ENCODE measurements around the gene PATJ. TPM values are rescaled to one million over a fixed set of nuclear protein-coding genes. Genes with fewer than 3 reads are reported as not detected.
"Not testable (repeated sequence)": the region's sequence is repeated elsewhere in the genome, so short reads cannot be mapped to it uniquely, and the experiment has no call there.

Gene PATJ
- polyA plus RNA-seq, 1 experiment = 3.6 TPM

GRCh38 chr1:61869691-61870109 lies 127.4 kb downstream of the PATJ start:
- Histone ChIP-seq H3K4me3 (ENCODE audit: low read depth, low read length) (no peak overlapping the region), H3K27me3 (ENCODE audit: control insufficient read depth, insufficient read depth, low read length) (no peaks in the 10 kb centered on the region), H3K9me3 (ENCODE audit: control insufficient read depth, insufficient read depth, low read length) (peaks cover 3% of the 10 kb centered on the region; the same call in 1 of the 2 replicates), H3K27ac (ENCODE audit: low read depth, low read length) (no peak overlapping the region)
- DNase-seq (ENCODE audit: low read depth, low spot score) = no peak
- ChIA-PET CTCF (interaction anchor here (0.6 to 2.8 kb wide), 2 partner anchors 17 to 18 kb away, joined by 8 to 13 read pairs; no protein-coding TSS in a partner anchor), POLR2A (no interaction called here)
- no peak for TF ChIP-seq CTCF (IDR thresholded peaks at IDR 0.05; ENCODE audit: low read depth, low read length)

GRCh38 chr1:61872206-61872605 lies 129.9 kb downstream of the PATJ start:
- no peak overlapping the region for H3K27ac ChIP-seq (ENCODE audit: low read depth, low read length)
- DNase-seq (ENCODE audit: low read depth, low spot score) = no peak
- H3K4me3 ChIP-seq (ENCODE audit: low read depth, low read length) = no peak overlapping the region
- H3K9me3 ChIP-seq (ENCODE audit: control insufficient read depth, insufficient read depth, low read length) = peaks cover 3% of the 10 kb centered on the region; the same call in 1 of the 2 replicates
- POLR2A ChIA-PET = no interaction called here
- CTCF ChIA-PET = no interaction called here
- no peaks in the 10 kb centered on the region for H3K27me3 ChIP-seq (ENCODE audit: control insufficient read depth, insufficient read depth, low read length)
- TF ChIP-seq CTCF (IDR thresholded peaks at IDR 0.05; ENCODE audit: low read depth, low read length) = no peak

- ChIA-PET POLR2A (no interaction called here), CTCF (no interaction called here)
- no peak overlapping the region for H3K4me3 ChIP-seq (ENCODE audit: low read depth, low read length)
- H3K27ac ChIP-seq (ENCODE audit: low read depth, low read length) = no peak overlapping the region
- DNase-seq (ENCODE audit: low read depth, low spot score) = no peak
- H3K9me3 ChIP-seq (ENCODE audit: control insufficient read depth, insufficient read depth, low read length) = peaks cover 3% of the 10 kb centered on the region; the same call in 1 of the 2 replicates
- TF ChIP-seq CTCF (IDR thresholded peaks at IDR 0.05; ENCODE audit: low read depth, low read length) = no peak
- H3K27me3 ChIP-seq (ENCODE audit: control insufficient read depth, insufficient read depth, low read length) = no peaks in the 10 kb centered on the region
Measured at GRCh38 chr1:61873581-61873980, 131.3 kb downstream of the PATJ start.

- H3K9me3 ChIP-seq (ENCODE audit: control insufficient read depth, insufficient read depth, low read length) = peaks cover 3% of the 10 kb centered on the region; the same call in 1 of the 2 replicates
- H3K27ac ChIP-seq (ENCODE audit: low read depth, low read length) = no peak overlapping the region
- DNase-seq (ENCODE audit: low read depth, low spot score) = no peak
- ChIA-PET POLR2A (no interaction called here), CTCF (no interaction called here)
- no peak for TF ChIP-seq CTCF (IDR thresholded peaks at IDR 0.05; ENCODE audit: low read depth, low read length)
- no peak overlapping the region for H3K4me3 ChIP-seq (ENCODE audit: low read depth, low read length)
- H3K27me3 ChIP-seq (ENCODE audit: control insufficient read depth, insufficient read depth, low read length) = no peaks in the 10 kb centered on the region
Measured at GRCh38 chr1:61873994-61874393, 131.7 kb downstream of the PATJ start.

GRCh38 chr1:61875198-61875597 lies 132.9 kb downstream of the PATJ start:
- ChIA-PET CTCF (interaction anchor here (0.9 kb wide), 1 partner anchor 22 kb away, joined by 4 read pairs; no protein-coding TSS in a partner anchor), POLR2A (no interaction called here)
- Histone ChIP-seq H3K27me3 (ENCODE audit: control insufficient read depth, insufficient read depth, low read length) (no peaks in the 10 kb centered on the region), H3K9me3 (ENCODE audit: control insufficient read depth, insufficient read depth, low read length) (no peaks in the 10 kb centered on the region), H3K27ac (ENCODE audit: low read depth, low read length) (no peak overlapping the region), H3K4me3 (ENCODE audit: low read depth, low read length) (no peak overlapping the region)
- no peak for TF ChIP-seq CTCF (IDR thresholded peaks at IDR 0.05; ENCODE audit: low read depth, low read length)
- DNase-seq (ENCODE audit: low read depth, low spot score) = no peak

GRCh38 chr1:61879887-61880474 lies 137.7 kb downstream of the PATJ start:
- POLR2A ChIA-PET; H3K27me3 ChIP-seq (ENCODE audit: control insufficient read depth, insufficient read depth, low read length); DNase-seq (ENCODE audit: low read depth, low spot score); H3K4me3 ChIP-seq (ENCODE audit: low read depth, low read length); H3K27ac ChIP-seq (ENCODE audit: low read depth, low read length); H3K9me3 ChIP-seq (ENCODE audit: control insufficient read depth, insufficient read depth, low read length): not testable (repeated sequence)
- CTCF ChIA-PET = interaction anchor here (0.6 to 1.0 kb wide), 2 partner anchors 120 to 1909 kb away, joined by 3 read pairs; no protein-coding TSS in a partner anchor
